ENCODE measurements around the gene HPN.

DNA sequence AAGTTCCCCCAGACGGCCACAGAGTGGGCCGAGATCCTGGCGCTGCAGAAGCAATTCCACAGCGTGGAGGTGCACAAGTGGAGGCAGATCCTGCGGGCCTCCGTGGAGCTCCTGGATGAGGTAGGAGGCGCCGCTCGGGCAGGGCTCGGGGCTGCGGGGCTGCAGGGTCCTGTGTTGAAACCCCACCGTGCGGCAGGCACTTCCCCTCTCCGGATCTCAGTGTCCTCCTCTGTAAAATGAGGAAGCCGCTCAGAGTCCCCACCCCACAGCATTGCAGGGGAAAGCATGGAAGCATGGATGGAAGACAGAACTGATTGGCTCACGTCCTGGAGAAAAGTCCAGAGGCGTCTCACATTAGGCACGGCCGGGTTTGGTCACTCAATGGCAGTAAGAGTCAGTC, 18.1 kb upstream of the HPN start:
- TF ChIP-seq, protein P1, sequence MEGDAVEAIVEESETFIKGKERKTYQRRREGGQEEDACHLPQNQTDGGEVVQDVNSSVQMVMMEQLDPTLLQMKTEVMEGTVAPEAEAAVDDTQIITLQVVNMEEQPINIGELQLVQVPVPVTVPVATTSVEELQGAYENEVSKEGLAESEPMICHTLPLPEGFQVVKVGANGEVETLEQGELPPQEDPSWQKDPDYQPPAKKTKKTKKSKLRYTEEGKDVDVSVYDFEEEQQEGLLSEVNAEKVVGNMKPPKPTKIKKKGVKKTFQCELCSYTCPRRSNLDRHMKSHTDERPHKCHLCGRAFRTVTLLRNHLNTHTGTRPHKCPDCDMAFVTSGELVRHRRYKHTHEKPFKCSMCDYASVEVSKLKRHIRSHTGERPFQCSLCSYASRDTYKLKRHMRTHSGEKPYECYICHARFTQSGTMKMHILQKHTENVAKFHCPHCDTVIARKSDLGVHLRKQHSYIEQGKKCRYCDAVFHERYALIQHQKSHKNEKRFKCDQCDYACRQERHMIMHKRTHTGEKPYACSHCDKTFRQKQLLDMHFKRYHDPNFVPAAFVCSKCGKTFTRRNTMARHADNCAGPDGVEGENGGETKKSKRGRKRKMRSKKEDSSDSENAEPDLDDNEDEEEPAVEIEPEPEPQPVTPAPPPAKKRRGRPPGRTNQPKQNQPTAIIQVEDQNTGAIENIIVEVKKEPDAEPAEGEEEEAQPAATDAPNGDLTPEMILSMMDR (conservative IDR thresholded peaks at IDR 0.05; ENCODE audit: low read depth in 2 of 2) = no peak
- no peak for TF ChIP-seq CREB1 (CRISPR knock-in tag; IDR thresholded peaks at IDR 0.05; ENCODE audit: low read depth)
- TF ChIP-seq EZH2 (IDR thresholded peaks at IDR 0.05; ENCODE audit: low read depth, unreplicated experiment) = no peak
- no peak for TF ChIP-seq ZNF114 (CRISPR knock-in tag; IDR thresholded peaks at IDR 0.05)
- TF ChIP-seq EZH2phosphoT487 (IDR thresholded peaks at IDR 0.05; ENCODE audit: unreplicated experiment) = no peak
- TF ChIP-seq POLR2AphosphoS5 (IDR thresholded peaks at IDR 0.05; ENCODE audit: low read depth) = no peak
- no peak for TF ChIP-seq ZNF331 (CRISPR knock-in tag; IDR thresholded peaks at IDR 0.05; ENCODE audit: low read depth)
- no peak for TF ChIP-seq REST (IDR thresholded peaks at IDR 0.05; ENCODE audit: unreplicated experiment)
- no peak for TF ChIP-seq JUNB (IDR thresholded peaks at IDR 0.05; ENCODE audit: unreplicated experiment)
- no peak for TF ChIP-seq NANOG (IDR thresholded peaks at IDR 0.05; ENCODE audit: borderline replicate concordance)

All from GM23338 (cell line).